Neural cell (in vitro differentiated cells): ENCODE data around the gene RBBP8NL. TPM values are rescaled to one million over a fixed set of nuclear protein-coding genes. Genes with fewer than 3 reads are reported as not detected.

Experiments
- H2AFZ ChIP-seq: fragments of 200-600, 300-800 bp; sonication (generic), shearing (Covaris generic); 2 replicates; pipeline ENCODE4 v1.6.0; 2014; ENCODE audit warnings: low read depth, mild to moderate bottlenecking, antibody characterized with exemption, low read length, moderate library complexity
- H3F3A ChIP-seq: fragments of 200-600 bp; shearing (Covaris generic); 2 replicates; pipeline ENCODE4 v1.6.1; 2016; ENCODE audit warnings: mild to moderate bottlenecking, moderate library complexity, mixed read lengths, antibody characterized with exemption, low read length; ENCODE audit not compliant: insufficient read depth, poor library complexity, severe bottlenecking
- H3K27ac ChIP-seq: fragments of 200-600, 300-800 bp; sonication (generic), shearing (Covaris generic); 2 replicates; pipeline ENCODE4 v1.5.1; 2014; ENCODE audit warnings: mild to moderate bottlenecking, low read length, moderate library complexity
- H3K27me3 ChIP-seq: fragments of 300-800, 200-600 bp; sonication (generic), shearing (Covaris generic); 2 replicates; pipeline ENCODE4 v1.6.0; 2014; ENCODE audit warnings: mild to moderate bottlenecking, low read depth, low read length, moderate library complexity; ENCODE audit not compliant: insufficient read depth
- H3K36me3 ChIP-seq: fragments of 300-800, 200-600 bp; sonication (generic), shearing (Covaris generic); 2 replicates; pipeline ENCODE4 v1.5.1; 2014; ENCODE audit warnings: mild to moderate bottlenecking, antibody characterized with exemption, low read length, moderate library complexity; ENCODE audit not compliant: insufficient read depth
- H3K4me2 ChIP-seq: fragments of 300-800, 200-600 bp; sonication (generic), shearing (Covaris generic); 2 replicates; pipeline ENCODE4 v1.6.0; 2014; ENCODE audit warnings: mild to moderate bottlenecking, low read length
- H3K4me3 ChIP-seq: fragments of 300-800, 200-600 bp; sonication (generic), shearing (Covaris generic); 2 replicates; pipeline ENCODE4 v1.5.1; 2014; ENCODE audit warnings: mild to moderate bottlenecking, low read length, moderate library complexity
- H3K79me2 ChIP-seq: fragments of 200-600 bp; shearing (Covaris generic); replicated peaks from 2 replicates; pipeline ENCODE4 v1.6.0; 2014; ENCODE audit warnings: mild to moderate bottlenecking, low read length, moderate library complexity; ENCODE audit not compliant: insufficient read depth
- H3K9ac ChIP-seq: fragments of 300-800, 200-600 bp; sonication (generic), shearing (Covaris generic); 2 replicates; pipeline ENCODE4 v1.6.1; 2016; ENCODE audit warnings: mild to moderate bottlenecking, low read length, mixed read lengths
- H3K9me2 ChIP-seq: fragments of 200-600 bp; shearing (Covaris generic); 2 replicates; pipeline ENCODE4 v1.6.1; 2016; ENCODE audit warnings: mild to moderate bottlenecking, low read length, mixed read lengths; ENCODE audit not compliant: insufficient read depth
- H3K9me3 ChIP-seq: fragments of 200-600, 300-800 bp; sonication (generic), shearing (Covaris generic); 2 replicates; pipeline ENCODE4 v1.6.1; 2016; ENCODE audit warnings: mild to moderate bottlenecking, mixed run types, low read length, moderate library complexity, mixed read lengths
- H4K20me1 ChIP-seq: fragments of 200-600 bp; shearing (Covaris generic); 2 replicates; pipeline ENCODE4 v1.6.1; 2016; ENCODE audit warnings: mild to moderate bottlenecking, mixed run types; ENCODE audit not compliant: insufficient read depth
- EP300 ChIP-seq: fragments of 450-650 bp; conservative IDR thresholded peaks from 2 replicates; pipeline ENCODE4 v1.6.1; 2014; ENCODE audit warnings: antibody characterized with exemption, mild to moderate bottlenecking, moderate library complexity; ENCODE audit not compliant: poor library complexity, severe bottlenecking
- EZH2 ChIP-seq: fragments of 200-600, 300-800 bp; shearing (Covaris generic), sonication (generic); IDR thresholded peaks from 2 replicates; pipeline ENCODE4 v1.6.1; 2014; ENCODE audit warnings: antibody characterized with exemption, low read length, borderline replicate concordance, mild to moderate bottlenecking; ENCODE audit not compliant: insufficient read depth, poor library complexity, severe bottlenecking
- MXI1 ChIP-seq: fragments of 450-650 bp; conservative IDR thresholded peaks from 2 replicates; pipeline ENCODE4 v1.6.1; 2014; ENCODE audit warnings: antibody characterized with exemption, mild to moderate bottlenecking; ENCODE audit not compliant: poor library complexity, severe bottlenecking
- POLR2AphosphoS5 ChIP-seq: IDR thresholded peaks from 2 replicates; pipeline ENCODE4 v1.6.1; 2012
- RAD21 ChIP-seq: fragments of 450-650 bp; conservative IDR thresholded peaks from 2 replicates; pipeline ENCODE4 v1.6.1; 2014; ENCODE audit warnings: antibody characterized with exemption, mild to moderate bottlenecking, moderate library complexity
- SMC3 ChIP-seq: fragments of 450-650 bp; conservative IDR thresholded peaks from 2 replicates; pipeline ENCODE4 v1.6.1; 2014; ENCODE audit warnings: antibody characterized with exemption, mild to moderate bottlenecking, moderate library complexity; ENCODE audit not compliant: poor library complexity
- TAF1 ChIP-seq: IDR thresholded peaks from 2 replicates; pipeline ENCODE4 v1.6.1; 2012; ENCODE audit warnings: low read depth
- polyA plus RNA-seq: library from polyadenylated mRNA; depleted of rRNA; stranded (reverse); fragments of >200 nt; gene quantifications from 2 replicates; pipeline ENCODE4 v1.2.3, GENCODE V29; 2014
- TF ChIP-seq, protein P1 (sequence below): IDR thresholded peaks from 2 replicates; pipeline ENCODE4 v1.6.1; 2012; ENCODE audit warnings: borderline replicate concordance
- TF ChIP-seq, protein P2 (sequence below): fragments of 450-650 bp; IDR thresholded peaks from 2 replicates; pipeline ENCODE4 v1.5.1; 2014; ENCODE audit warnings: antibody characterized with exemption, mild to moderate bottlenecking, moderate library complexity; ENCODE audit not compliant: poor library complexity, severe bottlenecking

Gene RBBP8NL
- polyA plus RNA-seq, 1 donor from 2014 or later, result not detected

DNA sequence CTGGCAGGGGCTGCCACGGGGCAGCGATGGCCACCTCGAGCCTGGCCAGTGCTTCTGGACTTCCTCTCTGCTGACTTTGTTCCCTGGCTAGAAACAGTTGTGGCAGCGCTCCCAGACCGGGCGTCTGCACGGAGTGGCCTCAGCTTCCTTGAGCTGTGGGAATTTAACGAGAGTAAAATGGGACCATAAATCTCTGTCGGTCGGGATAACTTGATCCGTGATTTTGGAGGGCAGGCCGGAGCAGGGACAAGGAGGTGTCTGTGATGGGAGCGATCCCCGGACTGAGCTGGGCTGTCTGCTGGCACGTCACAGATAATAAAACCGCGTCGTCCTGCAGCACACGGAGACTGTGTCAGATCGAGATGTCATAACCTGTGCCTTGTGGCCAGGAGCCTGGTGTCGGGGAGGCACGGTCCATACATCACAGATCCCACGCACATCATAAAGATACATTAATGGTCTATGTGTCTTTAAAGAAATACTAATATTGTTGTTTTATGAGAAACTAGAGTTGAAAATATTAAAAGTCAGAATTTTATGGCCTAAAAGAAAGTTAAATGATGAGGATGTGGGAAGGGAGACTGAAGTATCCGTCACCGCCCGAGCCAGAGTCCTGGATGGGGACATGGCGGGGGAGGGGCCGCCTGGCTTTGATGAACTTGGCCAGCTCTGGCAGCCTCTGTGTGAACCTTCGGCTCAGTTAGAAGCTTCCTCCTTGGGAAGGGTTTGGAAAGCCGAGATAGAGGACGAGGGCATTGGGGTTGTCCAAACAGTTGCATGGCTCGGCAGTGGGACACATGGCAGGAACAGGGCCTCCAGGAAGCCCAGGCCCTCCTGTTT is 6.5 kb upstream of the RBBP8NL start:
- Histone ChIP-seq H3K9me3 (no peaks in the 10 kb centered on the region), H3K27ac (no peak overlapping the region), H3K4me2 (no peak overlapping the region), H3K36me3 (no peaks in the 10 kb centered on the region), H3K4me3 (no peak overlapping the region), H3K27me3 (no peaks in the 10 kb centered on the region), H3K79me2 (no peaks in the 10 kb centered on the region), H3F3A (no peaks in the 10 kb centered on the region), H3K9me2 (no peaks in the 10 kb centered on the region), H2AFZ (no peak overlapping the region), H3K9ac (no peak overlapping the region), H4K20me1 (no peaks in the 10 kb centered on the region)
- TF ChIP-seq TAF1 (no peak), MXI1 (no peak), EZH2 (no peak), POLR2AphosphoS5 (no peak), RAD21 (no peak), EP300 (no peak), SMC3 (no peak)
- TF ChIP-seq, protein P1, sequence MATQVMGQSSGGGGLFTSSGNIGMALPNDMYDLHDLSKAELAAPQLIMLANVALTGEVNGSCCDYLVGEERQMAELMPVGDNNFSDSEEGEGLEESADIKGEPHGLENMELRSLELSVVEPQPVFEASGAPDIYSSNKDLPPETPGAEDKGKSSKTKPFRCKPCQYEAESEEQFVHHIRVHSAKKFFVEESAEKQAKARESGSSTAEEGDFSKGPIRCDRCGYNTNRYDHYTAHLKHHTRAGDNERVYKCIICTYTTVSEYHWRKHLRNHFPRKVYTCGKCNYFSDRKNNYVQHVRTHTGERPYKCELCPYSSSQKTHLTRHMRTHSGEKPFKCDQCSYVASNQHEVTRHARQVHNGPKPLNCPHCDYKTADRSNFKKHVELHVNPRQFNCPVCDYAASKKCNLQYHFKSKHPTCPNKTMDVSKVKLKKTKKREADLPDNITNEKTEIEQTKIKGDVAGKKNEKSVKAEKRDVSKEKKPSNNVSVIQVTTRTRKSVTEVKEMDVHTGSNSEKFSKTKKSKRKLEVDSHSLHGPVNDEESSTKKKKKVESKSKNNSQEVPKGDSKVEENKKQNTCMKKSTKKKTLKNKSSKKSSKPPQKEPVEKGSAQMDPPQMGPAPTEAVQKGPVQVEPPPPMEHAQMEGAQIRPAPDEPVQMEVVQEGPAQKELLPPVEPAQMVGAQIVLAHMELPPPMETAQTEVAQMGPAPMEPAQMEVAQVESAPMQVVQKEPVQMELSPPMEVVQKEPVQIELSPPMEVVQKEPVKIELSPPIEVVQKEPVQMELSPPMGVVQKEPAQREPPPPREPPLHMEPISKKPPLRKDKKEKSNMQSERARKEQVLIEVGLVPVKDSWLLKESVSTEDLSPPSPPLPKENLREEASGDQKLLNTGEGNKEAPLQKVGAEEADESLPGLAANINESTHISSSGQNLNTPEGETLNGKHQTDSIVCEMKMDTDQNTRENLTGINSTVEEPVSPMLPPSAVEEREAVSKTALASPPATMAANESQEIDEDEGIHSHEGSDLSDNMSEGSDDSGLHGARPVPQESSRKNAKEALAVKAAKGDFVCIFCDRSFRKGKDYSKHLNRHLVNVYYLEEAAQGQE, result no peak
- TF ChIP-seq, protein P2, sequence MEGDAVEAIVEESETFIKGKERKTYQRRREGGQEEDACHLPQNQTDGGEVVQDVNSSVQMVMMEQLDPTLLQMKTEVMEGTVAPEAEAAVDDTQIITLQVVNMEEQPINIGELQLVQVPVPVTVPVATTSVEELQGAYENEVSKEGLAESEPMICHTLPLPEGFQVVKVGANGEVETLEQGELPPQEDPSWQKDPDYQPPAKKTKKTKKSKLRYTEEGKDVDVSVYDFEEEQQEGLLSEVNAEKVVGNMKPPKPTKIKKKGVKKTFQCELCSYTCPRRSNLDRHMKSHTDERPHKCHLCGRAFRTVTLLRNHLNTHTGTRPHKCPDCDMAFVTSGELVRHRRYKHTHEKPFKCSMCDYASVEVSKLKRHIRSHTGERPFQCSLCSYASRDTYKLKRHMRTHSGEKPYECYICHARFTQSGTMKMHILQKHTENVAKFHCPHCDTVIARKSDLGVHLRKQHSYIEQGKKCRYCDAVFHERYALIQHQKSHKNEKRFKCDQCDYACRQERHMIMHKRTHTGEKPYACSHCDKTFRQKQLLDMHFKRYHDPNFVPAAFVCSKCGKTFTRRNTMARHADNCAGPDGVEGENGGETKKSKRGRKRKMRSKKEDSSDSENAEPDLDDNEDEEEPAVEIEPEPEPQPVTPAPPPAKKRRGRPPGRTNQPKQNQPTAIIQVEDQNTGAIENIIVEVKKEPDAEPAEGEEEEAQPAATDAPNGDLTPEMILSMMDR, result no peak

DNA sequence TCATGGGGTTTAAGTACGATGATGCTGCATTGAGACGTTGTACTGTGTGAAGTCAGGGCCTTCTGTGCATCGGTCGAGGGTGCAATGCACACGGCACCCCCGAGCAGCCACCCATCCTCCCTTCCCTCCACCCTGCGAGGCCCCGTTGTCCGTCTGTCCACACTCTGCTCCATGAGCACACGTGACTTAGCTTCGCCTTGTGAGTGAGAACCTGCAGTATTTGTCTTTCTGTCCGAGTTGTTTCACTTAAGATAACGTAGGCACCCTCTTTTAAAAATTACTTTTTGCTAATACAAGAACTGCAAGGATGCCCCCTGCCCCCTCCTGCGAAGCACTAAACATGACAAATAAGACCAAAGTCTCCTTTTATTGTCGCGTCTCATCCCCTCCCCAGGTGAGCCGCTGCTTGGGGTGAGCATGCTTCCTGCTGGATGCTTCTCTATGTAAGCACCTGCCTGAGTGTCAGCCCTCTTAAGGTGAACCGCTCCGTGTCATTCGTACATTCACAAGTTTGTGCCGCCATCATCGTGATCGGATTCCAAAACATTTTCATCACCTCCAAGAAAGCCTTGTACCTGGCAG is 3.6 kb upstream of the RBBP8NL start:
- Histone ChIP-seq H4K20me1 (no peaks in the 10 kb centered on the region), H3K9me2 (no peaks in the 10 kb centered on the region), H3K27ac (no peak overlapping the region), H3K79me2 (no peaks in the 10 kb centered on the region), H3K4me3 (no peak overlapping the region), H2AFZ (no peak overlapping the region), H3K36me3 (no peaks in the 10 kb centered on the region), H3K9me3 (no peaks in the 10 kb centered on the region), H3K27me3 (no peaks in the 10 kb centered on the region), H3K9ac (no peak overlapping the region), H3K4me2 (no peak overlapping the region), H3F3A (no peaks in the 10 kb centered on the region)
- TF ChIP-seq, protein P1, result no peak
